ENCODE measurements around the gene AP1B1.

- TF ChIP-seq CTCF (IDR thresholded peaks at IDR 0.05): no peak
- TF ChIP-seq POLR2A (IDR thresholded peaks at IDR 0.05): no peak
These were observed 76.7 kb downstream of the AP1B1 start for GRCh38 chr22:29311464-29312217.

Data from testis (tissue), 2 donors.